ENCODE measurements around the gene CD247. TPM values are rescaled to one million over a fixed set of nuclear protein-coding genes. Genes with fewer than 3 reads are reported as not detected.

The CD247 gene
- total and polyA plus RNA-seq, 2 donors from 2014 or later: 1.8 to 7.7 TPM

- Histone ChIP-seq H3K9me3 (ENCODE audit: control insufficient read depth in 2 of 3, insufficient read depth in 1 of 3, low read length in 3 of 3) (no peaks in the 10 kb centered on the region), H3K4me3 (ENCODE audit: low read length in 3 of 3) (no peak overlapping the region), H3K27ac (ENCODE audit: low read depth in 2 of 2, low read length in 2 of 2) (no peak overlapping the region), H3K36me3 (ENCODE audit: control insufficient read depth in 2 of 3, insufficient read depth in 3 of 3, low read length in 3 of 3) (no peaks in the 10 kb centered on the region), H3K27me3 (ENCODE audit: control insufficient read depth, insufficient read depth, low read length) (no peaks in the 10 kb centered on the region), H3K9ac (ENCODE audit: low read length in 3 of 3) (no peak overlapping the region), H3K4me1 (ENCODE audit: control insufficient read depth in 2 of 3, insufficient read depth in 2 of 3, low read depth in 1 of 3, low read length in 3 of 3) (no peaks in the 10 kb centered on the region)
- DNase-seq: peak in 3 of 5 donors; percentile 43 to 48 (median 47)
- no peak for FAIRE-seq
- TF ChIP-seq CTCF (IDR thresholded peaks at IDR 0.05; ENCODE audit: borderline replicate concordance, extremely low read depth, insufficient read depth): no peak
- intact Hi-C loops (cut with DNase I): no loop called here
These were observed 45.4 kb downstream of the CD247 start for GRCh38 chr1:167472752-167473521.

- intact Hi-C loops (cut with DNase I): no loop called here
- FAIRE-seq: no peak
- no peak for TF ChIP-seq CTCF (IDR thresholded peaks at IDR 0.05; ENCODE audit: borderline replicate concordance, extremely low read depth, insufficient read depth)
These were observed 46.8 kb downstream of the CD247 start for GRCh38 chr1:167471568-167471967.

DNA sequence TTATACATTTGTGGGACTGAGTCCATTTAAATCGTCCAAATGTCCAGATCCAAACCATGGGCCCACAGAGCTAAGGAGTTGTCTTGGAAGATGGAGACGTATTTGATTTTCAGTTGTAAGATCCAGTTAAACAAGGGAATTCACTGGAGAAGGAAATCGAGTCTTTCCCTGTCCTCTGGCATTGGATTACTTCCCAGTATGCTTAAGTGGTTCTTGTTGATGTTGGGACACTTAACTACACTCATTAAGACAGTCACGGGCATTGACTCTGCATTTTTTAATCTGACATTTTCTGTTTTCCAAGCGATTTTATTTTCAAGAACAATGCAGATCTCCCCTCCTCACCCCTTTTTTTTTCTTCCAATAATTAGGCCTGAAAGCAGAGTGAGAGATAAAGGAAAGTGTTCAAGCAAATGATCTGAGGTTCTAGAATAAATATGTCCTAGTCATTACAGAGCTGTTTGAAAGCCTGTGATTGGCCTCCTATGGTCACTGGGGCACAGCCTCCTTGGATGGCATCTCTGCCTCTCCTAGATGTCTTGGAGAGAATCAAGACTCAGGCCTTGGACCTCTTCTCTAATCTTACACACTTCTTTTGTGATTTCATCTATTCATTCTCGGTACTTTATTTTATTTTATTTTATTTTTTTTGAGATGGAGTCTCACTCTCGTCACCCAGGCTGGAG is 48.9 kb downstream of the CD247 start:
- Histone ChIP-seq H3K36me3 (ENCODE audit: control insufficient read depth in 2 of 3, insufficient read depth in 3 of 3, low read length in 3 of 3) (no peaks in the 10 kb centered on the region), H3K27me3 (ENCODE audit: control insufficient read depth, insufficient read depth, low read length) (no peaks in the 10 kb centered on the region), H3K9me3 (ENCODE audit: control insufficient read depth in 2 of 3, insufficient read depth in 1 of 3, low read length in 3 of 3) (no peaks in the 10 kb centered on the region), H3K27ac (ENCODE audit: low read depth in 2 of 2, low read length in 2 of 2) (no peak overlapping the region), H3K4me1 (ENCODE audit: control insufficient read depth in 2 of 3, insufficient read depth in 2 of 3, low read depth in 1 of 3, low read length in 3 of 3) (no peaks in the 10 kb centered on the region), H3K4me3 (ENCODE audit: low read length in 3 of 3) (no peak overlapping the region), H3K9ac (ENCODE audit: low read length in 3 of 3) (no peak overlapping the region)
- intact Hi-C loops (cut with DNase I): no loop called here
- TF ChIP-seq CTCF (IDR thresholded peaks at IDR 0.05; ENCODE audit: borderline replicate concordance, extremely low read depth, insufficient read depth): no peak
- no peak for DNase-seq
- FAIRE-seq: no peak

More at GRCh38 chr1:167471568-167471967, 46.8 kb downstream of the CD247 start:
- H3K4me3 ChIP-seq (ENCODE audit: low read length in 3 of 3): no peak overlapping the region
- no peaks in the 10 kb centered on the region for H3K9me3 ChIP-seq (ENCODE audit: control insufficient read depth in 2 of 3, insufficient read depth in 1 of 3, low read length in 3 of 3)
- no peak overlapping the region for H3K27ac ChIP-seq (ENCODE audit: low read depth in 2 of 2, low read length in 2 of 2)
- H3K27me3 ChIP-seq (ENCODE audit: control insufficient read depth, insufficient read depth, low read length): no peaks in the 10 kb centered on the region
- no peak for DNase-seq
- no peaks in the 10 kb centered on the region for H3K4me1 ChIP-seq (ENCODE audit: control insufficient read depth in 2 of 3, insufficient read depth in 2 of 3, low read depth in 1 of 3, low read length in 3 of 3)
- no peaks in the 10 kb centered on the region for H3K36me3 ChIP-seq (ENCODE audit: control insufficient read depth in 2 of 3, insufficient read depth in 3 of 3, low read length in 3 of 3)
- no peak overlapping the region for H3K9ac ChIP-seq (ENCODE audit: low read length in 3 of 3)
